ENCODE data around the gene RMND1.
A peak's percentile ranks its signal among the peaks of the same experiment; 100 is the strongest.
"Not testable (repeated sequence)": the region's sequence is repeated elsewhere in the genome, so short reads cannot be mapped to it uniquely, and the experiment has no call there.

Gene RMND1

GRCh38 chr6:151413372-151414145 lies 38.4 kb downstream of the RMND1 start:
- DNase-seq = peak; percentile 36

DNA sequence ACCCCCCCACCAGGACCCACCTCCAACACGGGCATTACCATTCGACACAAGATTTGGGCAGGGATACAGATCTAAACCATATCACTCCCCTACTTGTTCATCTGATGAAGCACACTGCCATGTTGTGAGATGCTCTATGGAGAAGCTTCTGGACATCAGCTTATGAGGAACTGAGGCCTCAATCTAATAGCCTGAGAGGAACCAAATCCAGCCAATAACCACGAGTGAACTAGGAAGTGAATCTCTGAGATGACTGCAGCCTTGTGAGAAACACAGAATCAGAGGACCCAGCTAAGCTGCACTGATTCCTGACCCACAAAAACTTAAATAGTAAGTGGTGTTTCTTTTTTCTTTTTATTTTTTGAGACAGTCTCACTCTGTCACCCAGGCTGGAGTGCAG lies 39.0 kb downstream of the RMND1 start:
- no peak for DNase-seq

- no peak for DNase-seq
These were observed 42.2 kb downstream of the RMND1 start for GRCh38 chr6:151409679-151410078.

DNA sequence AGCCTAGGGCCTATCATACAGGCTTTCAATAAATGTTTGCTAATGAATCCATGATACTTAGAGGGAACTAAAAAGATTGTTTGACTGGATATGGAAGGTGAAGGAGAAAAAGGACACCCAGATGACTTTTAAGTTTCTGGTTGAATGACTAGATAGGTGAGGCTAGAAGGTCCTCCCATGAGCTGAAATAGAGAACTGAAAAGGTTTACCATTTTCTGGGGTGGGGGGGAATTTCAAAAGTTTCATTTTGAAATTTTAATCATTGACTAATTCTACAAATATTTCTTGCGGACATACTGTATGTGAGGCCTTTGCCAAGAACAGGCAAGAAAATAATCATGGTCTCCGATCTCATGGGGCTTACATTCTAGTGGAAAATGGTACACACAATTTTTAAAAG lies 42.7 kb downstream of the RMND1 start:
- DNase-seq = no peak

DNA sequence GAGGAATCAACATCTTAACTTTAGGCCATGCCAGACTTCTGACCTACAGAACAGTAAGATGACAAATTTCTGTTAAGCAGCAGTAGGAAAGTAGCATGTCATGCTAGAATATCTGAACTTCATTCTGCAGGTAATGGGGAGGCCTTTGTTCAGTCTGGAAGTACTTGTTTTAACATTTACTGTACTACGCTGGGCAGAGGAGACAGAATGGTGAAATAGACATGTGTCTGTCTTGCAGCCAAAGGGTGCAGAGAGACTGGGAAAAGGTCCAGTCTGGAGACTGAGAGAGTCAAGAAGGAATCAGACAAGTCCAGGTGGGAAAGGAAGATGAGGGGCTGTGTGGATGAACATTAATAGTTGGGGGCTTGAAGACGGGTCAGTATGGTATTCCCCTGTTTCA lies 43.1 kb downstream of the RMND1 start:
- no peak for DNase-seq

- DNase-seq = no peak
These were observed 48.0 kb downstream of the RMND1 start for GRCh38 chr6:151403919-151404308.

DNA sequence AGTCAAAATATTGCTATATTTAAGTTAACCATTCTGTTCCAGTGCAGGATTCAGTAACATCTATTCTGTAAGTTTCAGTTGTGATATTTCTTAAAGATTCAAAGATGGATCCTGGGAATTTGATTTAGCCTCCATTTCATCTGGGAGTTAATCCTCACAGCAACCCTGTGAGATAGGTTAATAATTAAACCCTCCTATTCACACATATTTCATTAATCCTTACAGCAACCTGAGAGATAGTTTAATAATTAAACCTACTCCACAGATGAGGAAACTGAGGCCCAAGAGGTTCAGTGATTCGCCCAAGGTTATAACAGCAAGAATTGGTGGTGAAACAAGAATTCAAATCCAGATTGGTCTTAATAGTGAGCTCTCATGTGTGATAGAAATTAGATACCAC lies 49.7 kb downstream of the RMND1 start:
- no peak for DNase-seq

DNA sequence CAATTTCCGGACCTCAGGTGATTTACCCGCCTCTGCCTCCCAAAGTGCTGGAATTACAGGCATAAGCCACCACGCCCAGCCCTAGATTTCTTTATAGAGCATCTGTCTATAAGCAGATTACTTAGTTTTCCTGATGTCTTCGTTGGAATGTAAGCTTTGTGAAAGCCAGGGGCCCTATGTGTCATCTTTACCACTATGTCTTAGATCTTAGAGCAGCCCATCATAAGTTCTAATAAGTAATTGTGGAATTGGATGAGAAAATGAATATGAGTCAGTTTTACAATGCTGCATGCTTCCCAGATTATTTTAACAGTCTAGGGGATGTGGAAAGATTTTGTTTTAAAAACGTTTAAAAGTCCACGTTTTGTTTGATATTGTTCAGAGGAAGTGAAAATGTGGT lies 51.5 kb downstream of the RMND1 start:
- no peak for DNase-seq

DNA sequence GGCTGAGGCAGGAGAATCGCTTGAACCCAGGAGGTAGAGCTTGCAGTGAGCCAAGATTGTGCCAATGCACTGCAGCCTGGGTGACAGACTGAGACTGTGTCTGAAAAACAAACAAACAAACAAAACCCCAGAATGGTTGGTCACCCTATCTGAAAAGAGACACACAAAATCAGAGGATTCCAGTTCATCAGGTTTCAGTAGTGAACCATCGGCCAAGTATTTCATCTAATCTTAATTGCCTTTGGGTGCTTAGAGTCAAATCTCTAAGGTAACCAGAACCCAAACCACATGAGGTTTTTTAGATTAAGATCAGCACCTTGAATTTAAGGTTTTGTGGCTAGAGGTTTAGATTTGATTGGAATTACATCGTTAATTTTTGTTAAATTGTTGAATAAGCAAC lies 52.2 kb downstream of the RMND1 start:
- DNase-seq = no peak

DNA sequence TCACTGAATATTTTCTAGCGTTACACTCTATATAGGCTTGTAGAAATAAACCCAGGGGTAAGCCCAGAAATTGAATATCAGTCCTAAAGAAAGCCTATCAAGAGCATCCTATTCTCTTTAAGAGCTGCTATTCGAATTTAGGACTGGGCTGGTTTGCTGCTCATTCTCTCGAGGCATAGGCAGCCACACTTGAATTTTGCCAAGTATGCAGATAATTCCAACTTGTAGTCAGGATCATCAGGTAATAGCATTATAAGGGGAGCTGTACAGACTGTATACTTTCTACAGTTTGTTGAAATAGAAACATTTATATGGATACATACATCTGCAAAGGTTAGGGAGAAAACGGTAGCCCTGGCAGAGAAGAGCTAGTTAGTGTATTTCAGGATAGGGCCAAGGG lies 58.5 kb downstream of the RMND1 start:
- no peak for DNase-seq

- DNase-seq = no peak
These were observed 59.5 kb downstream of the RMND1 start for GRCh38 chr6:151392427-151392826.

DNA sequence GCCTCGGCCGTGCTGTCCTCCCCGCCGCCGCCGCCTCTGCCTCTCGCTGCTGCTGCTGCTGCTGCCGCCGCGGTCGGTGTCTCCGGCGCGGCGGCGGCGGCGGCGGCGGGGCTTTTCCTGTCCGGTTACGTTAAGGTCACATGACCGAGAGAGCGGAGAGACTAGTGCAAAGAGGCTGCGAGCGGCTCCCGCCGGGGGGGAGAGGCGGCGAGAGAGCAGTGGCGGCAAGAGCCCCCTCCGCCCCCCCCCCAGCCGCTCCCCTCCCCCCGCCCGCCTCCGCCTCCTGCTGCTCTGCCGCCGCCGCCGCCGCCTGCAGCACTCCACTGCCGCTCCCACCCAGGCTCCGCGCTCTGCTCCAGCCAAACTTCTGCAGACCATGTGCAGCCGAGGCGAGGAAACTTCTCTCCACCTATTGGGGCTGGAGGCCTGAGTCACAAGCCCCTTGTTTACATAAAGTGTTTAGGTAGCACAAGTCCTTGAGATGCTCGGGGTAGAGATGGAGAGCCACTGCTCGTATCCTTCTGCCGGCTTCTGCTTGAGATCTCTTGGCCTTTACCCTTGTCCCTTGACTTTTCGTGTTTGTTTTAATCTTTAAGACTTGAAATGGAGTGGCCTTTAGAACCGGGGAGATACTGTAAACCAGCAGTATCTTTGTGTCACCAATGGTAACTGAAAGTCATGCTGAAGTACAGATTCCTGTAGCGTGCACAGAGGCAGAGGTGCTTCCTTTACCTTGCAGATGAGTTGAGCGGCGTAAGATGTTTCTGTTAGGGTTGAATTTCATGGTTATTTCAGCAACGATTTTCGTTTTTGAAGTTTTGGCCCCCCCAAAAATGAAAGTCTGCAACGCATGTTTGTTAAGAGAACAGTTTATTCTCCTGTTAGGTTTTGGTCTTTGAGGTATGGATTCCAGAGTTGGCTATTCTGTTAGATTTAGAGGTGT lies 60.2 kb downstream of the RMND1 start, which contains the start of gene ZBTB2:
TSS of gene ZBTB2 (minus strand) at position 89 of the 943 bp plus-strand sequence. CDS start 17,922 bp downstream, outside the sequence.
- DNase-seq = peak; percentile 74

GRCh38 chr6:151390851-151391470 lies 61.0 kb downstream of the RMND1 start:
- DNase-seq = peak; percentile 83

DNA sequence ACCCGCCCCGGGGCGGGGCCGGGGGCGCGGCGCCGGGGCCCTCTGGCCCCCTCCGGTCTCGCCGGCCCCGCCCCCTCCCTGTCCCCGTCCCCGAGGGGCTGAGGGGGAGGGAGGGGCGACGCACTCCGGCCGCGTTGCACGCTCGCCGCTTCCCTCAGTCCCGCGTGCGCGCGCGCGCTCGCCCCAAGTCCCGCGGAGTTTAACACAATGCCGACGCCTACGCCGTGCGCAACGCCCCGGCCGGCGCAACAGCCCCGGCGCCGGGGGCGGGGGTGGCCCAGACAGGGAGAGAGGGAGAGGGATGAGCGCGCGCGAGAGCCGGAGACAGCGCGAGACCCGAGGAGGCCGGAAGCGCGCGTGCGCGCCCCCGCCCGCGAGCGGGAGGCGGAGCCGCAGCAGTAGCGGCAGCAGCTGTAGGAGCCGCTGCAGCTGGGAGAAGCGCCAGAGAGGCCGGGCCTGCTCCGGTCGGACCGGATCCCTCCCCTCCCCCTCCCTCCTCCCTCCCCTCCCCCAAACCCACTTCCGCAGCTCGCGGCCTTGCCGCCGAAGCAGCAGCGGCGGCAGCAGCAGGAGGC lies 61.6 kb downstream of the RMND1 start:
- DNase-seq = peak; percentile 98

- peak; percentile 58 for DNase-seq
These were observed 62.2 kb downstream of the RMND1 start for GRCh38 chr6:151389618-151390275.

DNA sequence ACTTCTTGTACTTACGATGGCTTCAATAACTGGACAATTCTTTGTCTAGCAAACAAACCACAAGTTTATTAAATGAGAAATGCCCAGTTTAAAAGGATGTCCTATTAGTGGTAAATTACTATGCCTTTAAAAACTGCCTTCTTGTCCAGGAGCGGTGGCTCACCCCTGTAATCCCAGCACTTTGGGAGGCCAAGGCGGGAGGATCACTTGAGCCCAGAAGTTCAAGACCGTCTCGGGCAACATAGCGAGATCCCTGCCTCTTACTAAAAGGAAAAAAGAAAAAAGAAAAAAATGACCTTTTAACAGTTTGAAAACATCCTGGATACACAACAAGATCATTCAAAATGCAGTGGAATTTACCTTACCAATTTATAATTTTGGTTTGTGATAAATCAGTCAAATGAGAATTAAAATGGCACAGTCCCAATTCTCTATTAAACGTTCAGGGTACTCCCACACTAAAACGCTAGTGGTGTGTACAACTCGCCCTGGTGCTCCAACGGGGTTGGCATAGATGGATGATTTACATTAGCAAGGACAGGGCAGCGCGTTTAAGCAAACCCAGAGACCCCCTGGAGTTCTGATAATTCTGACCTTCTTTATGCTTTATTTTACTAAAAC lies 62.8 kb downstream of the RMND1 start:
- no peak for DNase-seq

- DNase-seq = no peak
These were observed 63.7 kb downstream of the RMND1 start for GRCh38 chr6:151388236-151388635.

DNA sequence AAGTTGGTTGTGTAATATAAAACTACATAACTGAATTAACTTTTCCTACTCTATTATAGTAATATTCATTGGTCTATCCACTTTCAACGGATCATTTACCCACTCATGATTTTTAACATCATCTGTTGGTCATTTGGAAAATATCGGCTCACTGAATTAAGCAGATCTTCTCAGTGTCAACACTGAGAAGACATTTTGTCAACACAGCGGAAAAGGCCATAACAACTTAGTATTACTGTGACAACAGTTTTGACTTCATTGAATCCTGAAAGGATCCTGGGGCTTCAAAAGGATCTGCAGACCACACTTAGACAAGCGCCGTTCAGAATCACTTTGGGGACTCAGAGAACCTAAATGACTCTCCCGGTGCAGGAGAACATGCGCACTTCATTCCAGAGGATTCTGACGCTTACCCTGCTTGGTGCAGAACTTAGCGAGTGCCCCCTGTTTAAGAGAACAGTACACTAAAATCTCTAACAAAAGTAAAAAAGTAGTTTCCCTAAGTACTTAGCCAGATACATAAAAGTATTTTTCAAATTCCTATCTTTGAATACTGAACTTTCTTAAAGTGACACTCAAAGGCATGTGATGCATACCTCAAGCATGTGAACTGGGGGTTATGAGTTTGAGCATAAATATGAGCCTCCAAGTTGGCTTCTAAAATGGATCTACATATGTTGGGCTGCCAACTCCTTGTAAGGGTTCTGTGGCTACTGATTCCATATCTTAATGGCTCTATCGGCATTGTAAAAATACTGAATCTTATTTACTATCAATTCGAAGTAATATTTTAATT lies 64.6 kb downstream of the RMND1 start:
- no peak for DNase-seq

GRCh38 chr6:151385177-151385576 lies 66.7 kb downstream of the RMND1 start:
- DNase-seq = no peak

DNA sequence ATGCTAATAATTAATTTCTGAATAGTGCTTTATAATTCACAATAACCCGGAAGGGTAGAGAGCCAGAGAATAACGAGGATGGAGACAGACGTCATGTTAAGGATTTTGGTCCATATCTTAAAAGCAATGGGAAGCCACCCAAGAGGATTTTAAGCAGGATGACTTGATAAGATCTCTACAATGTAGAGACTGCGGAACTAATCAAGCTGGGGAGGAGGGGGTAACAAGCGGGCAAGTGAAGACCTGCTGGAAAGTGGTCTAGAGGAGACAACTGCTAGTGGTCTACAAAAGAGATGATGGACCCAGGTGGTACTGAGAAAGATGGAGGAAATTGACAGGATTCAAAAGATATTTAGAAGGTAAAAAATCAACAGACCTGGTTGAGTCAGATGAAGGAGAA lies 67.8 kb downstream of the RMND1 start:
- no peak for DNase-seq

GRCh38 chr6:151382631-151383030 lies 69.3 kb downstream of the RMND1 start:
- not testable (repeated sequence) for DNase-seq
